A673 (cell line): Measurements from ENCODE around the gene CUL4A. TPM values are rescaled to one million over a fixed set of nuclear protein-coding genes. Genes with fewer than 3 reads are reported as not detected.

Source experiments
- BruUV-seq: library from RNA; stranded (reverse); fragments of 400-500 nt; replicated peaks from 2 replicates; lab custom pipeline; 2021; lab: Mats Ljungman, UMichigan
- CTCF ChIA-PET: fragments of 300-600 bp; sonication (Branson Sonifier 250); formaldehyde crosslinking; loops from one replicate; lab custom pipeline; 2022; ENCODE audit warnings: antibody characterized with exemption; lab: Charles Lee
- POLR2A ChIA-PET: fragments of 300-600 bp; sonication (Branson Sonifier 250); formaldehyde crosslinking; loops from one replicate; lab custom pipeline; 2022; ENCODE audit warnings: antibody characterized with exemption; ENCODE audit not compliant: low non-redundant PET; lab: Charles Lee
- DNase-seq: peaks from one replicate; pipeline ENCODE4 v3.0.0-alpha.2; 2015; ENCODE audit warnings: low spot score
- H3K27ac ChIP-seq: fragments of 200-600 bp; sonication (generic); 2 replicates; pipeline ENCODE4 v1.5.1; 2016; ENCODE audit warnings: mixed run types, low read depth, mild to moderate bottlenecking, mixed read lengths, antibody characterized with exemption, low read length; ENCODE audit not compliant: poor library complexity, severe bottlenecking
- H3K27me3 ChIP-seq: fragments of 200-600 bp; sonication (generic); replicated peaks from 2 replicates; pipeline ENCODE4 v1.6.1; 2017; ENCODE audit warnings: mixed run types, low read depth, mild to moderate bottlenecking, mixed read lengths, antibody characterized with exemption, low read length; ENCODE audit not compliant: insufficient read depth, poor library complexity
- H3K36me3 ChIP-seq: fragments of 200-600 bp; sonication (generic); 2 replicates; pipeline ENCODE4 v1.6.1; 2016; ENCODE audit warnings: mixed run types, mild to moderate bottlenecking, mixed read lengths, antibody characterized with exemption, low read length; ENCODE audit not compliant: insufficient read depth, poor library complexity, severe bottlenecking
- H3K4me1 ChIP-seq: fragments of 200-600 bp; sonication (generic); 2 replicates; pipeline ENCODE4 v1.6.1; 2017; ENCODE audit warnings: mixed run types, mild to moderate bottlenecking, mixed read lengths, antibody characterized with exemption, low read length; ENCODE audit not compliant: insufficient read depth, poor library complexity, severe bottlenecking
- H3K4me3 ChIP-seq: fragments of 200-600 bp; sonication (generic); 2 replicates; pipeline ENCODE4 v1.5.1; 2016; ENCODE audit warnings: low read depth, mixed run types, mild to moderate bottlenecking, mixed read lengths, low read length; ENCODE audit not compliant: poor library complexity, severe bottlenecking
- H3K9me3 ChIP-seq: fragments of 200-600 bp; sonication (generic); 2 replicates; pipeline ENCODE4 v1.6.1; 2016; ENCODE audit warnings: mixed run types, low read depth, mild to moderate bottlenecking, mixed read lengths, antibody characterized with exemption, low read length; ENCODE audit not compliant: poor library complexity, severe bottlenecking
- EZH2 ChIP-seq: fragments of 200-600 bp; sonication (generic); IDR thresholded peaks from 2 replicates; pipeline ENCODE4 v1.6.1; 2017; ENCODE audit warnings: borderline replicate concordance, low read depth, mild to moderate bottlenecking, mixed read lengths, antibody characterized with exemption, low read length; ENCODE audit not compliant: poor library complexity, severe bottlenecking
- intact Hi-C: fragments of 100-400 bp; cut with micrococcal nuclease; formaldehyde crosslinking; loops from one replicate; pipeline ENCODE4 v1.10.0; 2022; ENCODE audit not compliant: unreplicated experiment
- total RNA-seq: library from RNA; stranded (reverse); gene quantifications from 2 replicates; pipeline ENCODE4 v1.2.3, GENCODE V29; 2021
- TF ChIP-seq, protein P1 (sequence below): fragments of 300-800, 200-600 bp; sonication (generic); conservative IDR thresholded peaks from 2 replicates; pipeline ENCODE4 v1.5.1; 2017; ENCODE audit warnings: low read depth, mild to moderate bottlenecking, antibody characterized with exemption, low read length, moderate library complexity, mixed read lengths

The CUL4A gene
- total RNA-seq, 1 experiment from 2014 or later: 87.5 TPM

DNA sequence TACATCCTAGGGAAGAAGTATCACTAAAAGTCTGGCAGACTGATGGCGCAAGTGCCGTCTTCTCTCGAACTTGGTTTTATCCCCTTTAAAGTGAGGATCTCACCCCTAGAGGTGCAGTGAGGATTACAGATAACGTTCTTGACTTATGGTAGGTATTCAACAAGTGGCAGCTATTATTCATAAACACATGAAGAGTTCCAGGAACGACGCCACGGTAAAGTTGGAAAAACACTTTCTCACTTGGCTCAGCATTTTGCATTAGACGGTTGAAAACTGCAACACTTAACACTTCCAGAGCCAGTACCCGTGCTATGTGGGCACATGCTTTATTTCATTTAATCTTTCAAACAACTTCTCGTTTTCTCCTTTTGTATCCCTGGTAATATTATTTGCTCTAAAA, 42.3 kb upstream of the CUL4A start:
- BruUV-seq: no TSS peak
- Histone ChIP-seq H3K27me3 (no peaks in the 10 kb centered on the region), H3K36me3 (peaks cover 6% of the 10 kb centered on the region), H3K4me3 (no peak overlapping the region), H3K9me3 (no peaks in the 10 kb centered on the region), H3K27ac (no peak overlapping the region), H3K4me1 (no peaks in the 10 kb centered on the region)
- TF ChIP-seq EZH2: no peak
- TF ChIP-seq, protein P1, sequence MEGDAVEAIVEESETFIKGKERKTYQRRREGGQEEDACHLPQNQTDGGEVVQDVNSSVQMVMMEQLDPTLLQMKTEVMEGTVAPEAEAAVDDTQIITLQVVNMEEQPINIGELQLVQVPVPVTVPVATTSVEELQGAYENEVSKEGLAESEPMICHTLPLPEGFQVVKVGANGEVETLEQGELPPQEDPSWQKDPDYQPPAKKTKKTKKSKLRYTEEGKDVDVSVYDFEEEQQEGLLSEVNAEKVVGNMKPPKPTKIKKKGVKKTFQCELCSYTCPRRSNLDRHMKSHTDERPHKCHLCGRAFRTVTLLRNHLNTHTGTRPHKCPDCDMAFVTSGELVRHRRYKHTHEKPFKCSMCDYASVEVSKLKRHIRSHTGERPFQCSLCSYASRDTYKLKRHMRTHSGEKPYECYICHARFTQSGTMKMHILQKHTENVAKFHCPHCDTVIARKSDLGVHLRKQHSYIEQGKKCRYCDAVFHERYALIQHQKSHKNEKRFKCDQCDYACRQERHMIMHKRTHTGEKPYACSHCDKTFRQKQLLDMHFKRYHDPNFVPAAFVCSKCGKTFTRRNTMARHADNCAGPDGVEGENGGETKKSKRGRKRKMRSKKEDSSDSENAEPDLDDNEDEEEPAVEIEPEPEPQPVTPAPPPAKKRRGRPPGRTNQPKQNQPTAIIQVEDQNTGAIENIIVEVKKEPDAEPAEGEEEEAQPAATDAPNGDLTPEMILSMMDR: no peak
- ChIA-PET POLR2A (no interaction called here), CTCF (no interaction called here)
- no peak for DNase-seq
- intact Hi-C loops: no loop called here

DNA sequence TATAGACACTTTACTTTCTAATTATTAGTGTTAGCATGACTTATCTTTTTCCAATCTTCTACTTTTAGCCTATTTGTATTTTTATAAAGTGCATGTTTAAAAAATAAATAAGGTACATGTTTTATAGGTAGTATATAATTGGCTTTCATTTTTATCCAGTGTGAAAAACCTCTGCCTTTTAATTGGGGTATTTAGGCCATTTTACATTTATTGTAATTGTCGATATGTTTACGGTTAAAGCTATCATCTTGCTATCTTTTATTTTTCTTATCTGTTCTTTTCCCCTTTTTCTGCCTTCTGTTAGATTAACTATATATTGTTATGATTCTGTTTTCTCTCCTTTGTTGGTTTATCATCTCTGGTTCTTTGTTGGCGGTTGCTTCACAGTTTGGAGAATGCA, 41.8 kb upstream of the CUL4A start:
- CTCF ChIA-PET: no interaction called here
- POLR2A ChIA-PET: no interaction called here
- Histone ChIP-seq H3K36me3 (peaks cover 10% of the 10 kb centered on the region), H3K9me3 (no peaks in the 10 kb centered on the region), H3K27ac (no peak overlapping the region), H3K4me1 (no peaks in the 10 kb centered on the region), H3K27me3 (no peaks in the 10 kb centered on the region), H3K4me3 (no peak overlapping the region)
- intact Hi-C loops: no loop called here
- DNase-seq: no peak
- no peak for TF ChIP-seq EZH2
- TF ChIP-seq, protein P1: no peak
- no TSS peak for BruUV-seq

DNA sequence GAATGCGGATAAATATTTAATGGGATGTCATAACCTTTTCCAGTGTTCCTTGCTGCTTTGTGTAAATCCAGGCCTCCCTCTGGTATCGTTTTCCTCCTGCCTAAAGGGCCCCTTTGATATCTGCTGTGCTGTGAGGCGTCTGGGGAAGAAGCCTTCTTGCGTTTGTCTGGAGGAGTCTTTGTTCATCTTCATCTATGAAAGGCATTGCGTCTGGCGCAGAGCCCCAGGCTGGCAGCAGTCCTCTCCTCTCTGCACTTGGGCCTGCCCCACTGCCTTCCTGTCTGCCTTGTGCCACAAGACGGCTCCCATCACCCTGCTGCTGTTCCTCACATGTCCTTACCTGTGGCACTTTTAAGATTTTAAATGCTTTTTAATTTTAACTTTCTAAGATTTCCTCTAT, 41.2 kb upstream of the CUL4A start:
- TF ChIP-seq, protein P1: no peak
- no peak for TF ChIP-seq EZH2
- no peak overlapping the region for H3K27ac ChIP-seq
- no peak overlapping the region for H3K4me3 ChIP-seq
- no peaks in the 10 kb centered on the region for H3K4me1 ChIP-seq
- ChIA-PET CTCF (no interaction called here), POLR2A (no interaction called here)
- no peak for DNase-seq
- H3K36me3 ChIP-seq: peaks cover 10% of the 10 kb centered on the region
- intact Hi-C loops: no loop called here
- BruUV-seq: no TSS peak
- no peaks in the 10 kb centered on the region for H3K9me3 ChIP-seq
- no peaks in the 10 kb centered on the region for H3K27me3 ChIP-seq
